Thymus (tissue), 11 donors: ENCODE results near the gene MAP1LC3B. TPM values are rescaled to one million over a fixed set of nuclear protein-coding genes. Genes with fewer than 3 reads are reported as not detected.
A peak's percentile ranks its signal among the peaks of the same experiment; 100 is the strongest.
"Not testable (repeated sequence)": the region's sequence is repeated elsewhere in the genome, so short reads cannot be mapped to it uniquely, and the experiment has no call there.

ENCODE experiments used
- DNase-seq, 9 donors: peaks; one replicate each; pipeline ENCODE4 v3.0.0-alpha.2; 2013; ENCODE audit warnings: low spot score in 9 of 9, low read depth in 6 of 9, missing footprints in 1 of 9
- H3K27ac ChIP-seq, 2 donors: one replicate each; pipeline ENCODE4 v1.5.1; 2013; ENCODE audit warnings: control low read depth in 1 of 2, low read depth in 1 of 2, low read length in 1 of 2, mild to moderate bottlenecking in 1 of 2, moderate library complexity in 1 of 2
- H3K27me3 ChIP-seq, 2 donors: one replicate each; pipeline ENCODE4 v1.5.1; 2013; ENCODE audit warnings: low read length in 1 of 2; ENCODE audit not compliant: control insufficient read depth in 2 of 2, insufficient read depth in 1 of 2
- H3K36me3 ChIP-seq, 2 donors: one replicate each; pipeline ENCODE4 v1.5.1; 2013; ENCODE audit warnings: low read length in 1 of 2, mild to moderate bottlenecking in 1 of 2, moderate library complexity in 1 of 2; ENCODE audit not compliant: control insufficient read depth in 2 of 2, insufficient read depth in 2 of 2
- H3K4me1 ChIP-seq, 2 donors: one replicate each; pipeline ENCODE4 v1.5.1; 2013; ENCODE audit warnings: low read length in 2 of 2; ENCODE audit not compliant: control insufficient read depth in 2 of 2, insufficient read depth in 2 of 2
- H3K4me3 ChIP-seq, 2 donors: one replicate each; pipeline ENCODE4 v1.5.1; 2013; ENCODE audit warnings: low read length in 2 of 2, control low read depth in 1 of 2, mild to moderate bottlenecking in 1 of 2
- H3K9me3 ChIP-seq, 2 donors: one replicate each; pipeline ENCODE4 v1.5.1; 2013; ENCODE audit warnings: low read length in 1 of 2, mild to moderate bottlenecking in 1 of 2; ENCODE audit not compliant: control insufficient read depth in 2 of 2, insufficient read depth in 1 of 2
- WGBS: extraction: QIAGEN DNeasy Blood & Tissue Kit; methylation state at CpG from one replicate; pipeline ENCODE4 v1.1.7; 2013; 5-methylcytosine and 5-hydroxymethylcytosine counted together
- polyA plus RNA-seq: library from polyadenylated mRNA; stranded (reverse); fragments of 200-250 nt; gene quantifications from one replicate; pipeline ENCODE4 v1.2.3, GENCODE V29; 2013
- total RNA-seq: library from RNA; stranded (reverse); fragments of 120-200 nt; gene quantifications from one replicate; pipeline ENCODE4 v1.2.4, GENCODE V29; 2013
- donor health status: healthy.

Gene MAP1LC3B
- total and polyA plus RNA-seq, 2 donors: 21.7 to 102 TPM

GRCh38 chr16:87371261-87371866 is 20.8 kb upstream of the MAP1LC3B start:
- Histone ChIP-seq H3K4me3 (no peak overlapping the region), H3K4me1 (peaks cover 0 to 3% of the 10 kb centered on the region in 2 donors), H3K36me3 (peaks cover 2 to 6% of the 10 kb centered on the region in 2 donors), H3K9me3 (no peaks in the 10 kb centered on the region), H3K27me3 (no peaks in the 10 kb centered on the region), H3K27ac (no peak overlapping the region)
- DNase-seq: no peak
- WGBS: 95% methylated on average over 20 of the region's 20 CpGs

GRCh38 chr16:87372305-87372704 is 19.8 kb upstream of the MAP1LC3B start:
- Histone ChIP-seq H3K36me3 (peaks cover 2 to 5% of the 10 kb centered on the region in 2 donors), H3K27ac (no peak overlapping the region), H3K4me1 (peaks cover 0 to 3% of the 10 kb centered on the region in 2 donors), H3K27me3 (no peaks in the 10 kb centered on the region), H3K9me3 (no peaks in the 10 kb centered on the region), H3K4me3 (no peak overlapping the region)
- over 99% methylated on average over 4 of the region's 4 CpGs for WGBS
- no peak for DNase-seq

- no peaks in the 10 kb centered on the region for H3K27me3 ChIP-seq
- no peak for DNase-seq
- no peak overlapping the region for H3K27ac ChIP-seq
- no peak overlapping the region for H3K4me3 ChIP-seq
- 98% methylated on average over 13 of the region's 13 CpGs for WGBS
- H3K36me3 ChIP-seq: peaks cover 2 to 6% of the 10 kb centered on the region in 2 donors
- H3K9me3 ChIP-seq: no peaks in the 10 kb centered on the region
- peaks cover 0 to 3% of the 10 kb centered on the region in 2 donors for H3K4me1 ChIP-seq
These were observed 17.8 kb upstream of the MAP1LC3B start for GRCh38 chr16:87374313-87374712.

- Histone ChIP-seq H3K36me3 (peaks cover 2 to 6% of the 10 kb centered on the region in 2 donors), H3K9me3 (no peaks in the 10 kb centered on the region), H3K27ac (no peak overlapping the region), H3K27me3 (no peaks in the 10 kb centered on the region), H3K4me3 (no peak overlapping the region), H3K4me1 (peaks cover 0 to 3% of the 10 kb centered on the region in 2 donors)
- WGBS: 88% methylated on average over 9 of the region's 9 CpGs
- DNase-seq: no peak
These were observed 16.6 kb upstream of the MAP1LC3B start for GRCh38 chr16:87375426-87376135.

GRCh38 chr16:87376660-87377059 is 15.5 kb upstream of the MAP1LC3B start:
- Histone ChIP-seq H3K36me3 (peaks cover 2 to 6% of the 10 kb centered on the region in 2 donors), H3K27ac (no peak overlapping the region), H3K4me3 (no peak overlapping the region), H3K27me3 (no peaks in the 10 kb centered on the region), H3K9me3 (no peaks in the 10 kb centered on the region), H3K4me1 (peaks cover 1 to 8% of the 10 kb centered on the region in 2 donors)
- no peak for DNase-seq
- 97% methylated on average over 6 of the region's 6 CpGs for WGBS

- 100% methylated on average over 3 of the region's 3 CpGs for WGBS
- H3K4me3 ChIP-seq, H3K9me3 ChIP-seq, DNase-seq, H3K27ac ChIP-seq, H3K36me3 ChIP-seq, H3K27me3 ChIP-seq: not testable (repeated sequence)
- peaks cover 12 to 20% of the 10 kb centered on the region in 2 donors for H3K4me1 ChIP-seq
These were observed 12.8 kb upstream of the MAP1LC3B start for GRCh38 chr16:87379312-87379752.

GRCh38 chr16:87380403-87380802 is 11.7 kb upstream of the MAP1LC3B start:
- no peaks in the 10 kb centered on the region for H3K27me3 ChIP-seq
- H3K36me3 ChIP-seq: peaks cover 0 to 3% of the 10 kb centered on the region in 2 donors
- H3K4me3 ChIP-seq: no peak overlapping the region
- DNase-seq: no peak
- WGBS: 96% methylated on average over 10 of the region's 10 CpGs
- H3K4me1 ChIP-seq: peaks cover 12 to 27% of the 10 kb centered on the region in 2 donors
- H3K27ac ChIP-seq: no peak overlapping the region
- no peaks in the 10 kb centered on the region for H3K9me3 ChIP-seq

- Histone ChIP-seq H3K27me3 (no peaks in the 10 kb centered on the region), H3K9me3 (no peaks in the 10 kb centered on the region), H3K4me1 (peaks cover 12 to 24% of the 10 kb centered on the region in 2 donors), H3K4me3 (no peak overlapping the region), H3K36me3 (peaks cover 0 to 3% of the 10 kb centered on the region in 2 donors), H3K27ac (no peak overlapping the region)
- 90% methylated on average over 4 of the region's 4 CpGs for WGBS
- DNase-seq: peak in 1 of 9 donors; percentile 19
These were observed 11.3 kb upstream of the MAP1LC3B start for GRCh38 chr16:87380881-87381280.

- no peaks in the 10 kb centered on the region for H3K9me3 ChIP-seq
- H3K36me3 ChIP-seq: peaks cover 2% of the 10 kb centered on the region in 2 donors
- no peaks in the 10 kb centered on the region for H3K27me3 ChIP-seq
- peaks cover 15 to 28% of the 10 kb centered on the region in 2 donors for H3K4me1 ChIP-seq
- 63% methylated on average over 17 of the region's 17 CpGs for WGBS
- H3K27ac ChIP-seq: peak overlapping the region in 1 of 2 donors; percentile 8
- DNase-seq: peak in 1 of 9 donors; percentile 23
- H3K4me3 ChIP-seq: peak overlapping the region; percentile 58 to 88
These were observed 9.9 kb upstream of the MAP1LC3B start for GRCh38 chr16:87382023-87382785.
